OCI-LY1 (cell line): ENCODE data around the gene XKR7.

Experiments used
- H2AFZ ChIP-seq: fragments of 200-600 bp; sonication (generic), shearing (Covaris generic); 2 replicates; pipeline ENCODE4 v1.6.0; 2014; ENCODE audit warnings: antibody characterized with exemption, mild to moderate bottlenecking, low read length
- H3F3A ChIP-seq: fragments of 200-600 bp; sonication (generic), shearing (Covaris generic); 2 replicates; pipeline ENCODE4 v1.6.0; 2014; ENCODE audit warnings: mild to moderate bottlenecking, antibody characterized with exemption, low read length, moderate library complexity; ENCODE audit not compliant: insufficient read depth
- H3K27ac ChIP-seq: fragments of 200-600 bp; sonication (generic); 2 replicates; pipeline ENCODE4 v1.5.1; 2014; ENCODE audit warnings: low read length, mixed run types, mild to moderate bottlenecking, low read depth; ENCODE audit not compliant: poor library complexity, severe bottlenecking
- H3K27me3 ChIP-seq: fragments of 200-600 bp; sonication (generic); 2 replicates; pipeline ENCODE4 v1.6.0; 2014; ENCODE audit warnings: antibody characterized with exemption, mild to moderate bottlenecking, low read length, moderate library complexity; ENCODE audit not compliant: insufficient read depth
- H3K36me3 ChIP-seq: fragments of 200-600 bp; sonication (generic); 2 replicates; pipeline ENCODE4 v1.6.1; 2014; ENCODE audit warnings: mild to moderate bottlenecking, antibody characterized with exemption, low read length, moderate library complexity, mixed read lengths; ENCODE audit not compliant: insufficient read depth
- H3K4me1 ChIP-seq: fragments of 200-600 bp; sonication (generic); 2 replicates; pipeline ENCODE4 v1.5.1; 2014; ENCODE audit warnings: mild to moderate bottlenecking, low read length, moderate library complexity; ENCODE audit not compliant: insufficient read depth, severe bottlenecking
- H3K4me2 ChIP-seq: fragments of 200-600 bp; sonication (generic), shearing (Covaris generic); 2 replicates; pipeline ENCODE4 v1.6.1; 2014; ENCODE audit warnings: low read length
- H3K4me3 ChIP-seq: fragments of 200-600 bp; sonication (generic); 2 replicates; pipeline ENCODE4 v1.5.1; 2014; ENCODE audit warnings: low read length, low read depth, mild to moderate bottlenecking, mixed read lengths; ENCODE audit not compliant: poor library complexity, severe bottlenecking
- H3K79me2 ChIP-seq: fragments of 200-600 bp; shearing (Covaris generic); 2 replicates; pipeline ENCODE4 v1.6.1; 2016; ENCODE audit warnings: mixed run types, low read length, mixed read lengths; ENCODE audit not compliant: insufficient read depth
- H3K9ac ChIP-seq: fragments of 200-600 bp; sonication (generic), shearing (Covaris generic); 2 replicates; pipeline ENCODE4 v1.6.1; 2014; ENCODE audit warnings: mild to moderate bottlenecking, low read length, mixed read lengths
- H3K9me2 ChIP-seq: fragments of 200-600 bp; sonication (generic), shearing (Covaris generic); 2 replicates; pipeline ENCODE4 v1.6.1; 2014; ENCODE audit warnings: low read depth, mild to moderate bottlenecking, low read length, mixed read lengths
- H3K9me3 ChIP-seq: fragments of 200-600 bp; shearing (Covaris generic); 2 replicates; pipeline ENCODE4 v1.6.1; 2014; ENCODE audit warnings: low read length, mixed read lengths
- H4K20me1 ChIP-seq: fragments of 200-600 bp; sonication (generic), shearing (Covaris generic); 2 replicates; pipeline ENCODE4 v1.6.0; 2016; ENCODE audit warnings: mild to moderate bottlenecking, low read length; ENCODE audit not compliant: insufficient read depth
- CTCF ChIP-seq: fragments of 200-600 bp; sonication (generic), shearing (Covaris generic); IDR thresholded peaks from 2 replicates; pipeline ENCODE4 v1.5.1; 2017; ENCODE audit warnings: mild to moderate bottlenecking, antibody characterized with exemption, low read length, moderate library complexity, mixed read lengths
- EZH2 ChIP-seq: fragments of 200-600 bp; sonication (generic), shearing (Covaris generic); IDR thresholded peaks from 2 replicates; pipeline ENCODE4 v1.8.0; 2017; ENCODE audit warnings: borderline replicate concordance, mixed run types, mild to moderate bottlenecking, antibody characterized with exemption, low read length, moderate library complexity, mixed read lengths

XKR7 gene

GRCh38 chr20:32009564-32009963 lies 41.6 kb downstream of the XKR7 start:
- Histone ChIP-seq H3K27ac (no peak overlapping the region), H4K20me1 (no peaks in the 10 kb centered on the region), H3K4me3 (no peak overlapping the region), H3K79me2 (no peaks in the 10 kb centered on the region), H2AFZ (no peak overlapping the region), H3K27me3 (no peaks in the 10 kb centered on the region), H3K4me1 (no peaks in the 10 kb centered on the region), H3K9me3 (no peaks in the 10 kb centered on the region), H3K4me2 (no peak overlapping the region), H3K36me3 (no peaks in the 10 kb centered on the region), H3F3A (no peaks in the 10 kb centered on the region), H3K9ac (no peak overlapping the region), H3K9me2 (no peaks in the 10 kb centered on the region)
- TF ChIP-seq CTCF = no peak
- TF ChIP-seq EZH2 = no peak

GRCh38 chr20:32010101-32010500 lies 42.1 kb downstream of the XKR7 start, which contains the start of gene CCM2L:
Gene CCM2L, plus strand, starts transcription at chr20:32010438. Its CDS starts 17 bp downstream, at chr20:32010455.
- Histone ChIP-seq H3K27ac (no peak within 1 kb of the TSS), H3K9me3 (no peaks in the 10 kb centered on the region), H3K4me1 (no peaks in the 10 kb centered on the region), H3K79me2 (no peaks in the 10 kb centered on the region), H3F3A (no peaks in the 10 kb centered on the region), H3K36me3 (no peaks in the 10 kb centered on the region), H3K9ac (no peak within 1 kb of the TSS), H3K27me3 (peaks cover 4% of the 10 kb centered on the region; the same call in 1 of the 2 replicates), H3K4me2 (no peak within 1 kb of the TSS), H2AFZ (no peak within 1 kb of the TSS), H3K9me2 (no peaks in the 10 kb centered on the region), H4K20me1 (no peaks in the 10 kb centered on the region), H3K4me3 (no peak within 1 kb of the TSS)
- TF ChIP-seq CTCF = no peak
- no peak for TF ChIP-seq EZH2

- Histone ChIP-seq H4K20me1 (no peaks in the 10 kb centered on the region), H3K79me2 (no peaks in the 10 kb centered on the region), H3K4me2 (no peak overlapping the region), H3K27ac (no peak overlapping the region), H3K36me3 (no peaks in the 10 kb centered on the region), H3K9me3 (no peaks in the 10 kb centered on the region), H2AFZ (no peak overlapping the region), H3K9ac (no peak overlapping the region), H3F3A (no peaks in the 10 kb centered on the region), H3K27me3 (peaks cover 7% of the 10 kb centered on the region; the same call in 1 of the 2 replicates), H3K9me2 (no peaks in the 10 kb centered on the region), H3K4me1 (no peaks in the 10 kb centered on the region), H3K4me3 (no peak overlapping the region)
- TF ChIP-seq EZH2 (no peak), CTCF (no peak)
Observed at GRCh38 chr20:32010666-32011065, 42.7 kb downstream of the XKR7 start.
